ENCODE results near the gene MAGI1. TPM values are rescaled to one million over a fixed set of nuclear protein-coding genes. Genes with fewer than 3 reads are reported as not detected.

MAGI1 gene
- total and polyA plus RNA-seq, 4 donors, result 9.9 to 88.1 (median 24.6) TPM

- H3K4me3 ChIP-seq, result no peak overlapping the region
- no peaks in the 10 kb centered on the region for H3K27me3 ChIP-seq (ENCODE audit: control insufficient read depth in 3 of 3, insufficient read depth in 3 of 3, low read length in 2 of 3)
- no peak for ATAC-seq (ENCODE audit: insufficient read depth, low FRiP score)
- no peaks in the 10 kb centered on the region for H3K36me3 ChIP-seq (ENCODE audit: control insufficient read depth in 4 of 4, insufficient read depth in 4 of 4, low read length in 4 of 4)
- no peak overlapping the region for H3K27ac ChIP-seq (ENCODE audit: low read depth in 1 of 2, low read length in 1 of 2)
- no peaks in the 10 kb centered on the region for H3K9me3 ChIP-seq (ENCODE audit: control insufficient read depth in 4 of 4, insufficient read depth in 3 of 4, low read length in 3 of 4)
- no peak overlapping the region for H3K9ac ChIP-seq (ENCODE audit: insufficient read depth in 1 of 2, low read length in 2 of 2)
- WGBS, 2 donors, result 77 to 89% methylated on average over 3 of the region's 3 CpGs
- TF ChIP-seq CTCF (IDR thresholded peaks at IDR 0.05; ENCODE audit: control extremely low read depth, extremely low read depth), result no peak
- no peak for DNase-seq
- peaks cover 0 to 23% (median 0%) of the 10 kb centered on the region in 5 donors for H3K4me1 ChIP-seq (ENCODE audit: control insufficient read depth in 5 of 5, insufficient read depth in 5 of 5, low read length in 5 of 5)
Observed at GRCh38 chr3:65925254-65925954, 113.3 kb downstream of the MAGI1 start.

- Histone ChIP-seq H3K9me3 (ENCODE audit: control insufficient read depth in 4 of 4, insufficient read depth in 3 of 4, low read length in 3 of 4) (no peaks in the 10 kb centered on the region), H3K27ac (ENCODE audit: low read depth in 1 of 2, low read length in 1 of 2) (peak overlapping the region in 1 of 2 donors; percentile 12), H3K4me1 (ENCODE audit: control insufficient read depth in 5 of 5, insufficient read depth in 5 of 5, low read length in 5 of 5) (peaks cover 0 to 27% (median 0%) of the 10 kb centered on the region in 5 donors), H3K27me3 (ENCODE audit: control insufficient read depth in 3 of 3, insufficient read depth in 3 of 3, low read length in 2 of 3) (no peaks in the 10 kb centered on the region), H3K9ac (ENCODE audit: insufficient read depth in 1 of 2, low read length in 2 of 2) (no peak overlapping the region), H3K36me3 (ENCODE audit: control insufficient read depth in 4 of 4, insufficient read depth in 4 of 4, low read length in 4 of 4) (no peaks in the 10 kb centered on the region), H3K4me3 (no peak overlapping the region)
- TF ChIP-seq CTCF (IDR thresholded peaks at IDR 0.05; ENCODE audit: control extremely low read depth, extremely low read depth), result no peak
- DNase-seq (no peak), ATAC-seq (ENCODE audit: insufficient read depth, low FRiP score) (no peak)
- WGBS, 2 donors, result 85 to 86% methylated on average over 4 of the region's 4 CpGs
Observed at GRCh38 chr3:65924762-65925161, 114.0 kb downstream of the MAGI1 start.

- Histone ChIP-seq H3K9me3 (ENCODE audit: control insufficient read depth in 4 of 4, insufficient read depth in 3 of 4, low read length in 3 of 4) (no peaks in the 10 kb centered on the region), H3K36me3 (ENCODE audit: control insufficient read depth in 4 of 4, insufficient read depth in 4 of 4, low read length in 4 of 4) (no peaks in the 10 kb centered on the region), H3K4me1 (ENCODE audit: control insufficient read depth in 5 of 5, insufficient read depth in 5 of 5, low read length in 5 of 5) (peaks cover 0 to 24% (median 0%) of the 10 kb centered on the region in 5 donors), H3K27me3 (ENCODE audit: control insufficient read depth in 3 of 3, insufficient read depth in 3 of 3, low read length in 2 of 3) (no peaks in the 10 kb centered on the region), H3K27ac (ENCODE audit: low read depth in 1 of 2, low read length in 1 of 2) (no peak overlapping the region), H3K4me3 (no peak overlapping the region), H3K9ac (ENCODE audit: insufficient read depth in 1 of 2, low read length in 2 of 2) (no peak overlapping the region)
- TF ChIP-seq CTCF (IDR thresholded peaks at IDR 0.05; ENCODE audit: control extremely low read depth, extremely low read depth), result no peak
- ATAC-seq (ENCODE audit: insufficient read depth, low FRiP score) (no peak), DNase-seq (no peak)
- WGBS, 2 donors, result 82 to 95% methylated on average over 2 of the region's 2 CpGs
Observed at GRCh38 chr3:65922441-65922840, 116.3 kb downstream of the MAGI1 start.

Measured in lung (tissue), 12 donors.